Activated CD8-positive, alpha-beta memory T cell treated with anti-CD3 and anti-CD28 coated beads, Interleukin-2, amount 10 ng/mL, durations not matched to agents 7 days and 5 days (primary cell): ENCODE results near the gene SGPP1. TPM values are rescaled to one million over a fixed set of nuclear protein-coding genes. Genes with fewer than 3 reads are reported as not detected.

Experiments
- ATAC-seq: fragments of 150-1000 bp; cut with Tn5 transposase; one replicate; pipeline ENCODE4 v1.10.0; 2021; ENCODE audit warnings: moderate library complexity
- CTCF ChIA-PET: fragments of 350-600 bp; sonication (Branson Sonifier 250); formaldehyde crosslinking; loops from one replicate; lab custom pipeline; 2021; ENCODE audit warnings: antibody characterized with exemption; lab: Charles Lee
- DNase-seq: peaks from one replicate; pipeline ENCODE4 v3.0.0-alpha.2; 2020
- H3K27ac Mint-ChIP-seq: one replicate; pipeline ENCODE4 v1.8.0; 2021; ENCODE audit warnings: mild to moderate bottlenecking, mixed read lengths
- H3K27me3 Mint-ChIP-seq: one replicate; pipeline ENCODE4 v1.8.0; 2021; ENCODE audit warnings: mixed read lengths
- H3K36me3 Mint-ChIP-seq: one replicate; pipeline ENCODE4 v1.8.0; 2021; ENCODE audit warnings: mild to moderate bottlenecking, mixed read lengths
- H3K4me1 Mint-ChIP-seq: one replicate; pipeline ENCODE4 v1.8.0; 2021; ENCODE audit warnings: mixed read lengths
- H3K4me3 Mint-ChIP-seq: one replicate; pipeline ENCODE4 v1.8.0; 2021; ENCODE audit warnings: mild to moderate bottlenecking, moderate library complexity, mixed read lengths
- H3K9me3 Mint-ChIP-seq: one replicate; pipeline ENCODE4 v1.8.0; 2022; ENCODE audit warnings: low read depth, mixed read lengths
- total RNA-seq, 2 experiments: library from RNA; stranded (reverse); gene quantifications; one replicate each; pipeline ENCODE4 v1.2.3, GENCODE V29; 2021

SGPP1 gene, protein sequence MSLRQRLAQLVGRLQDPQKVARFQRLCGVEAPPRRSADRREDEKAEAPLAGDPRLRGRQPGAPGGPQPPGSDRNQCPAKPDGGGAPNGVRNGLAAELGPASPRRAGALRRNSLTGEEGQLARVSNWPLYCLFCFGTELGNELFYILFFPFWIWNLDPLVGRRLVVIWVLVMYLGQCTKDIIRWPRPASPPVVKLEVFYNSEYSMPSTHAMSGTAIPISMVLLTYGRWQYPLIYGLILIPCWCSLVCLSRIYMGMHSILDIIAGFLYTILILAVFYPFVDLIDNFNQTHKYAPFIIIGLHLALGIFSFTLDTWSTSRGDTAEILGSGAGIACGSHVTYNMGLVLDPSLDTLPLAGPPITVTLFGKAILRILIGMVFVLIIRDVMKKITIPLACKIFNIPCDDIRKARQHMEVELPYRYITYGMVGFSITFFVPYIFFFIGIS
- 10 to 100 TPM; 16.5 to 17.4 TPM for total RNA-seq

- H3K4me3 Mint-ChIP-seq: peak within 1 kb of the TSS; percentile 98
- peak; percentile 96 for ATAC-seq
- peaks cover 14% of the 10 kb centered on the region for H3K27me3 Mint-ChIP-seq
- peaks cover 4% of the 10 kb centered on the region for H3K36me3 Mint-ChIP-seq
- H3K4me1 Mint-ChIP-seq: peaks cover 31% of the 10 kb centered on the region
- no peaks in the 10 kb centered on the region for H3K9me3 Mint-ChIP-seq
- peak within 1 kb of the TSS; percentile 96 for H3K27ac Mint-ChIP-seq
- peak; percentile 90 for DNase-seq
- CTCF ChIA-PET: interaction anchor here (0.6 to 2.2 kb wide), 10 partner anchors 9 to 185 kb away, joined by 3 to 12 read pairs (median 4); partner anchors contain the start of gene PPP2R5E
Observed at GRCh38 chr14:63727736-63728728, at the start of gene SGPP1. Gene SGPP1, minus strand, starts transcription at chr14:63728065. Its CDS starts 121 bp downstream, at chr14:63727944.

DNA sequence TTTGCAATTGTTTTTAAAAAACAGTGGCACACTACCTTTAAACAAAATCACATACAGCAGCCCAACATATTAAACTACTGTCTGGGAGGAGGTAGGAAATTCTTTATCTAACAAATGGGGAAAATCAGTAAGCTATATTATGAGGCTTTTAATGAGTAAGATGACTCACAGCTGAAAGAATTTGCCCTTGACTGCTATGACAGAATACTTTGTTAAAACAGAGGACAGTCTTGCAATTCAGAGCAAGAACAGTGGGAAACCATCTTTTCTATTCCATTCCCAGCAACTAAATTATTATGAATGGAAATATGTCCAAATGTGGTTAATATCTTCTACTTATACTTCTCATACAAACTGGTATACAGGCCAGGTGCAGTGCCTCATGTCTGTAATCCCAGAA, 49.2 kb upstream of the SGPP1 start:
- no peaks in the 10 kb centered on the region for H3K9me3 Mint-ChIP-seq
- H3K27ac Mint-ChIP-seq: no peak overlapping the region
- no peaks in the 10 kb centered on the region for H3K27me3 Mint-ChIP-seq
- ATAC-seq (no peak), DNase-seq (no peak)
- CTCF ChIA-PET: no interaction called here
- H3K4me1 Mint-ChIP-seq: peaks cover 5% of the 10 kb centered on the region
- no peaks in the 10 kb centered on the region for H3K36me3 Mint-ChIP-seq
- no peak overlapping the region for H3K4me3 Mint-ChIP-seq

GRCh38 chr14:63773504-63773903, 45.6 kb upstream of the SGPP1 start:
- no peaks in the 10 kb centered on the region for H3K36me3 Mint-ChIP-seq
- H3K27me3 Mint-ChIP-seq: no peaks in the 10 kb centered on the region
- H3K9me3 Mint-ChIP-seq: no peaks in the 10 kb centered on the region
- H3K4me3 Mint-ChIP-seq: no peak overlapping the region
- CTCF ChIA-PET: interaction anchor here (1.3 kb wide), 1 partner anchor 383 kb away, joined by 3 read pairs; no protein-coding TSS in a partner anchor
- ATAC-seq (no peak), DNase-seq (no peak)
- peaks cover 11% of the 10 kb centered on the region for H3K4me1 Mint-ChIP-seq
- no peak overlapping the region for H3K27ac Mint-ChIP-seq

DNA sequence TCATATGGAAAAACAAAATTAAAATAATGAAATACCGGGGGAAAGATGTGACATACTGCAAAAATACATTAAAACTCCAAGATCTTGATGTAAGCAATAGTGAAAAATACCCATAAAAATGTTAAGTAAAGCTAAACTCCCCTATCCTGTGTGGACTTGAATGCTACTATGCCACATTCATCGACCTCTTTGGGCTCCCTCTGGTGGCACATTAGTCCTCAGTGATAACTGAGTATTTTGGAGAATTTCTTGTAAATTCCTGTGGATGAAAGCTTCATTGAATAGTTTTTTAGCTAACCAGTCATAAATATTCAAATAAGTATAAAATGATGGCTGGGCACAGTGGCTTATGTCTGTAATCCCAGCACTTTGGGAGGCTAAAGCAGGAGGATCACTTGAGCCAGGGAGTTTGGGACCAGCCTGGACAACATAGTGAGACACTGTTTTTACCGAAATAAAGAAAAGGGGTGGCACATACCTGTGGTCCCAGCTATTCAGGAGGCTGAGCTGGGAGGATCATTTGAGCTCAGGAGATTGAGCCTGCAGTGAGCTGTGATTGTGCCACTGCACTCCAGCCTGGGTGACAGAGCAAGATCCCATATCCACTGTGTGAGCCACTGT, 42.4 kb upstream of the SGPP1 start:
- H3K27me3 Mint-ChIP-seq: no peaks in the 10 kb centered on the region
- H3K4me1 Mint-ChIP-seq: peaks cover 9% of the 10 kb centered on the region
- DNase-seq: peak; percentile 67
- H3K27ac Mint-ChIP-seq: no peak overlapping the region
- H3K36me3 Mint-ChIP-seq: no peaks in the 10 kb centered on the region
- H3K9me3 Mint-ChIP-seq: no peaks in the 10 kb centered on the region
- H3K4me3 Mint-ChIP-seq: no peak overlapping the region
- CTCF ChIA-PET: interaction anchor here (0.6 to 3.8 kb wide), 28 partner anchors 12 to 649 kb away, joined by 3 to 27 read pairs (median 4); partner anchors contain the start of genes ESR2, PPP2R5E, SGPP1 and WDR89
- peak; percentile 84 for ATAC-seq

- H3K4me3 Mint-ChIP-seq: no peak overlapping the region
- no peaks in the 10 kb centered on the region for H3K27me3 Mint-ChIP-seq
- no peaks in the 10 kb centered on the region for H3K36me3 Mint-ChIP-seq
- CTCF ChIA-PET: no interaction called here
- no peak overlapping the region for H3K27ac Mint-ChIP-seq
- no peaks in the 10 kb centered on the region for H3K9me3 Mint-ChIP-seq
- ATAC-seq (no peak), DNase-seq (no peak)
- H3K4me1 Mint-ChIP-seq: peaks cover 6% of the 10 kb centered on the region
Observed at GRCh38 chr14:63766611-63767010, 38.7 kb upstream of the SGPP1 start.

DNA sequence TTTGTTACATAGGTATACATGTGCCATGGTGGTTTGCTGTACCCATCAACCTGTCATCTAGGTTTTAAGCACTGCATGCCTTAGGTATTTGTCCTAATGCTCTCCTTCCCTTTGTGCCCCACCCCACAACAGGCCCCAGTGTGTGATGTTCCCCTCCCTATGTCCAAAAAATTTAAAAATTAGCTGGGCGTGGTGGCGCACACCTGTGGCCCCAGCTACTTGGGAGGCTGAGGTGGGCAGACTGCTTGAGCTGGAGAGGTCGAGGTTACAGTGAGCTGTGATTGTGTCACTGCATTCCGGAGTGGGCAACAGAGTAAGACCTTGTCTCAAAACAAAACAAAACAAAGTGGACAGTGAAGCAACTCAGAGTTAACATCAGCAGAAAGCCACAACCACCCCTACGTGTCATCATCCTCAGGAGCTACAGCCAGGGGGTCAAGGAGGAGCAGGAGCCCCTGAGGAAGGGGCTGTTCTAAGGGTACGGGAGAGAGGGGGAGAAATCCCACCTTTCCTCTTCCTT, 36.8 kb upstream of the SGPP1 start:
- Mint-ChIP-seq H3K27me3 (no peaks in the 10 kb centered on the region), H3K9me3 (no peaks in the 10 kb centered on the region), H3K4me1 (peaks cover 11% of the 10 kb centered on the region), H3K4me3 (no peak overlapping the region), H3K36me3 (no peaks in the 10 kb centered on the region), H3K27ac (no peak overlapping the region)
- CTCF ChIA-PET: no interaction called here
- ATAC-seq (no peak), DNase-seq (no peak)

DNA sequence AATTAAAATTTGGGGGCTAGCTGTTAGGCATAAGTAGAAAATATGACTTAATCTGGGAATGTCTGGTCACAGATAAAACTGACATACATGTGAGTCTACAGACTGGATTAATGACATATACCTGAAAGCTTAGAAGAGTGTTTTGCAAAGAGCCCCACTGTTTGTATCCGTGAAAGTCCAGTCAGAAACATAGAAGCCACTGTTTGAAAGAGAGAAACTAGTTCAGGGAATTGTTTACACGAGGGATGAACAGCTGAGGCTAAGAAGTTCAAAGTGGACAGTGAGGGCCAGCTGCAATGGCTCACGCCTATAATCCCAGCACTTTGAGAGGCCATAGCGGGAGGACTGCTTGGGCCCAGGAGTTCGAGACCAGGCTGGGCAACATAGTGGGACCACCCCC, 36.2 kb upstream of the SGPP1 start:
- ATAC-seq: no peak
- DNase-seq: no peak
- Mint-ChIP-seq H3K36me3 (peaks cover 2% of the 10 kb centered on the region), H3K27ac (no peak overlapping the region), H3K4me1 (peaks cover 16% of the 10 kb centered on the region), H3K27me3 (no peaks in the 10 kb centered on the region), H3K4me3 (no peak overlapping the region), H3K9me3 (no peaks in the 10 kb centered on the region)
- CTCF ChIA-PET: no interaction called here

DNA sequence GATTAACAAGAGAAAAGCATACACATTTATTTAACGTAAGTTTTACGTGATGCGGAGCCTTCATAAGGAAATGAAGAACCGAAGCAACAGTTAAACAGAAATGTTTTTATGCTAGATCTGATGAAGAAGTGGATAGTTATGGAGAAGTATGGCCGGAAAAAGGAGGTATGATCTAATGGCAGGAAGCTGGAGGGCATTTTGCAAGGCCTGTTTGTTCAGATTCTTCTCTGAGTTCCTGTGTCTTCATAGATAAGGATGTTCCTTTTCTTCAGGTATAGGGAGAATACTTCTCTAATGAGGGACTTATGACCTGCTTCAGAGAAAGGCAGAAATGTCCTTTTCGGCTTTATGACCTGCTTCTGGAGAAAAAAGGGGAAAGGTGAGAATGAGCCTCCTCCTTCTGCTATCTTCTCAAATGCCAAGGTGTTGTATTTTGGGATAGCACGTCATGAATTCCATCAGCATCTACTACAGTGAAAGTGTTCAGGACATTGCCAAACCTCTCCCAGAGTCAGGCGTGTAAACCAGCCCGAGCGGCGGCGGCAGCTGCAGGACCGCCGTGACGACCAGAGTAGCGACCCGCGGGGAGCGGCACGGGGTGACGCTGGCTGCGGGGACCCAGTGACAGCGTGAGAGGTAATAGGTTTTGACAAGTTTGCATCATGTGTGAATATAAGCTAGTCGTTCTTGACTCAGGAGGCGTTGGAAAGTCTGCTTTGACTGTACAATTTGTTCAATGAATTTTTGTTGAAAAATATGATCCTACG, 33.7 kb upstream of the SGPP1 start:
- Mint-ChIP-seq H3K27ac (no peak overlapping the region), H3K27me3 (no peaks in the 10 kb centered on the region), H3K4me3 (no peak overlapping the region), H3K9me3 (no peaks in the 10 kb centered on the region), H3K36me3 (peaks cover 2% of the 10 kb centered on the region), H3K4me1 (peaks cover 15% of the 10 kb centered on the region)
- CTCF ChIA-PET: interaction anchor here (1.1 kb wide), 1 partner anchor 33 kb away, joined by 3 read pairs; no protein-coding TSS in a partner anchor
- no peak for ATAC-seq
- DNase-seq: no peak

DNA sequence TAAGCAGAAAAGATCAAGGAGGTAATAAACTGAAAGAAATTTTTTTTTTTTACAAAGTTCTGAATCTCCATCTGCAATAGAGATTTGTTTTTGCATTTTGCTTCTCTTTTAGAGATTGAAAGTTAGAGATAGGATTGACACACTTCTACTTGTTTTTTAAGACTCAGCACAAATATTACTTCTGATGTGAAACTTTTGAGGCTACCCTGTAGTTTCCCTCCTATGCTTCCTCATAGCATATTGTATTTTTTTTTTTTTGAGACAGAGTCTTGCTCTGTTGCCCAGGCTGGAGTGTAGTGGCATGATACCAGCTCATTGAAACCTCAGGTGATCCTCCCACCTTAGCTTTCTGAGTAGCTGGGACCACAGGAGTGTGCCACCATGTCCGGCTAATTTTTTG, 32.1 kb upstream of the SGPP1 start:
- Mint-ChIP-seq H3K9me3 (no peaks in the 10 kb centered on the region), H3K27ac (peak overlapping the region; percentile 91), H3K4me3 (no peak overlapping the region), H3K4me1 (peaks cover 15% of the 10 kb centered on the region), H3K27me3 (no peaks in the 10 kb centered on the region), H3K36me3 (peaks cover 2% of the 10 kb centered on the region)
- CTCF ChIA-PET: interaction anchor here (0.7 to 1.0 kb wide), 2 partner anchors 46 to 110 kb away, joined by 3 read pairs; no protein-coding TSS in a partner anchor
- DNase-seq: no peak
- peak; percentile 17 for ATAC-seq

GRCh38 chr14:63759456-63759855, 31.6 kb upstream of the SGPP1 start:
- Mint-ChIP-seq H3K4me3 (peak overlapping the region; percentile 65), H3K27ac (peak overlapping the region; percentile 91), H3K4me1 (peaks cover 15% of the 10 kb centered on the region), H3K27me3 (no peaks in the 10 kb centered on the region), H3K9me3 (no peaks in the 10 kb centered on the region), H3K36me3 (peaks cover 2% of the 10 kb centered on the region)
- peak; percentile 98 for ATAC-seq
- DNase-seq: peak; percentile 65
- CTCF ChIA-PET: interaction anchor here (0.7 to 3.2 kb wide), 3 partner anchors 10 to 109 kb away, joined by 3 to 20 read pairs (median 3); no protein-coding TSS in a partner anchor

GRCh38 chr14:63757211-63757610, 29.3 kb upstream of the SGPP1 start:
- H3K27me3 Mint-ChIP-seq: no peaks in the 10 kb centered on the region
- CTCF ChIA-PET: interaction anchor here (3.2 kb wide), 1 partner anchor 12 kb away, joined by 20 read pairs; no protein-coding TSS in a partner anchor
- H3K4me1 Mint-ChIP-seq: peaks cover 26% of the 10 kb centered on the region
- H3K36me3 Mint-ChIP-seq: peaks cover 2% of the 10 kb centered on the region
- H3K4me3 Mint-ChIP-seq: no peak overlapping the region
- H3K27ac Mint-ChIP-seq: no peak overlapping the region
- ATAC-seq (no peak), DNase-seq (no peak)
- H3K9me3 Mint-ChIP-seq: no peaks in the 10 kb centered on the region
